ENCODE data around the gene CACNA1A. TPM values are rescaled to one million over a fixed set of nuclear protein-coding genes. Genes with fewer than 3 reads are reported as not detected.
A peak's percentile ranks its signal among the peaks of the same experiment; 100 is the strongest.

The CACNA1A gene
- total and polyA plus RNA-seq, 2 of the 13 experiments (the other 11 are each of a cell fraction or from before 2014, with no cell fraction given): not detected

DNA sequence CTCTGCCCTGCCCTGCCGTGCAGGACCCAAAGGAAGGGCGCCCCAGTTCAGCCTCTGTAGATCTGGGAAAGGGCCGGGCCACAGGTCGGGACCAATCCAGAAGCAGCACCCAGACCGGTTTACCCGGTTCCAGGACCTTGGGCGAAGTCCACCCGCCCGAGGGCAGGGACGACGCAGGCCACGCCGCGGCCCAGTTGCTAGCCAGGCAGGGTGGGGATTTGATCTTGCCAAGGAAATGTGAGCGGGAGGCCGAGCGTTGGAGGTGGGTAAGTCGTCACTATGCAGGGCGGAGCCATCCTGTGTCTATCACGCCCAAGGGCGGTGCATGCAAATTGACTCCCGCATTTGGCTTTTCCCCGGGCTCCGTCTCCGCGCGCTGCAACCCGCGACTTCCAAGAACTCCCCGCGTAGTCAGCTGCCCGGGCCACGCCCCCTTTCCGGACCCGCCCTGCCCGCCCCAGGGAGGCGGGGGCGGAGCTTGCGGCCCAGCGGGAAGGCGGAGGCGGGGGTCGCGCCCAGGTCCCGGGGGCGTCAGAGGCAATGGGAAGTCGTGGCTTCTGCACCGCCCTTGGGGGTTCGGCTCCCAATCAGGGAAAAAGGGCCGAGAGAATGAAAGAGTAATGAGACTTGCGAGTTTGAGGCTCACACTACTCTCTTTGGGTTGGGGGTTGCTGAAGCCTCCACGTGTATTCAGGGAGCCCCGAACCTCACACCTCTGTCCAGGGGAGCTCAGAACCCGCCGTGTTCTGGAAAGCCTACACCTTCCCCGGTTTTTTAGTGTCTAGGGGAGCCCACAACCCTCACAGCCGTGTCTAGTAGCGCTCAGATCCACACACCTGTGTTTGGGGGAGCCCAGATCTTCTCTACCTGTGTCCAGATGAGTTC is 343.3 kb downstream of the CACNA1A start (continued):
- TF ChIP-seq, protein P1, sequence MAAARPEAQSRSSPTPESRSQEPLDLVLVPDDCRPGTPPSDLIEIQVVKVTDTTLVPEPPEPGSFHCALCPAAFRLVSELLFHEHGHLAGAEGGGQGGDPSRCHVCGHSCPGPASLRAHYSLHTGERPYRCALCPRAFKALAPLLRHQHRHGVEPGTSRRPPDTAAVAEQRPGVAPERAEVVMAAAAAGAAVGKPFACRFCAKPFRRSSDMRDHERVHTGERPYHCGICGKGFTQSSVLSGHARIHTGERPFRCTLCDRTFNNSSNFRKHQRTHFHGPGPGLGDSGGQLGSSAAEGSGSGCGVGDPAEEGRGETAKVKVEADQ (CRISPR knock-in tag; IDR thresholded peaks at IDR 0.05; ENCODE audit: borderline replicate concordance): peak; percentile 32; the same call in 1 of the 2 replicates
- TF ChIP-seq, protein P2, sequence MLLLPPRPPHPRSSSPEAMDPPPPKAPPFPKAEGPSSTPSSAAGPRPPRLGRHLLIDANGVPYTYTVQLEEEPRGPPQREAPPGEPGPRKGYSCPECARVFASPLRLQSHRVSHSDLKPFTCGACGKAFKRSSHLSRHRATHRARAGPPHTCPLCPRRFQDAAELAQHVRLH (CRISPR knock-in tag; IDR thresholded peaks at IDR 0.05; ENCODE audit: borderline replicate concordance, low read depth): peak; percentile 90; the same call in 1 of the 2 replicates
- TF ChIP-seq POLR2AphosphoS2 (IDR thresholded peaks at IDR 0.05; ENCODE audit: low read depth, low read length) (no peak), KAT7 (CRISPR knock-in tag; IDR thresholded peaks at IDR 0.05; ENCODE audit: borderline replicate concordance) (no peak; the same call in 1 of the 2 replicates), NFIC (IDR thresholded peaks at IDR 0.05; ENCODE audit: low read length) (0 out of 2 replicates have a peak, but pooled peaks have one; percentile 4), ONECUT2 (CRISPR knock-in tag; IDR thresholded peaks at IDR 0.05) (no peak), ZBTB8A (CRISPR knock-in tag; IDR thresholded peaks at IDR 0.05; ENCODE audit: borderline replicate concordance, low read depth) (no peak), ZNF446 (CRISPR knock-in tag; IDR thresholded peaks at IDR 0.05) (peak; percentile 52; the same call in 1 of the 2 replicates), NFRKB (IDR thresholded peaks at IDR 0.05) (no peak), SMAD1 (CRISPR knock-in tag; IDR thresholded peaks at IDR 0.05; ENCODE audit: borderline replicate concordance, low read depth) (peak; percentile 54; the same call in 1 of the 2 replicates), PPARG (CRISPR knock-in tag; conservative IDR thresholded peaks at IDR 0.05) (0 out of 2 replicates have a peak, but pooled peaks have one; percentile 20), CBX5 (CRISPR knock-in tag; IDR thresholded peaks at IDR 0.05; ENCODE audit: borderline replicate concordance) (peak; percentile 81; the same call in 1 of the 2 replicates), SATB2 (CRISPR knock-in tag; IDR thresholded peaks at IDR 0.05) (no peak), ZNF251 (CRISPR knock-in tag; IDR thresholded peaks at IDR 0.05) (no peak)
- TF ChIP-seq, protein P3, sequence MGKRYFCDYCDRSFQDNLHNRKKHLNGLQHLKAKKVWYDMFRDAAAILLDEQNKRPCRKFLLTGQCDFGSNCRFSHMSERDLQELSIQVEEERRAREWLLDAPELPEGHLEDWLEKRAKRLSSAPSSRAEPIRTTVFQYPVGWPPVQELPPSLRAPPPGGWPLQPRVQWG (CRISPR knock-in tag; IDR thresholded peaks at IDR 0.05; ENCODE audit: borderline replicate concordance, low read depth): no peak
- TF ChIP-seq, protein P4, sequence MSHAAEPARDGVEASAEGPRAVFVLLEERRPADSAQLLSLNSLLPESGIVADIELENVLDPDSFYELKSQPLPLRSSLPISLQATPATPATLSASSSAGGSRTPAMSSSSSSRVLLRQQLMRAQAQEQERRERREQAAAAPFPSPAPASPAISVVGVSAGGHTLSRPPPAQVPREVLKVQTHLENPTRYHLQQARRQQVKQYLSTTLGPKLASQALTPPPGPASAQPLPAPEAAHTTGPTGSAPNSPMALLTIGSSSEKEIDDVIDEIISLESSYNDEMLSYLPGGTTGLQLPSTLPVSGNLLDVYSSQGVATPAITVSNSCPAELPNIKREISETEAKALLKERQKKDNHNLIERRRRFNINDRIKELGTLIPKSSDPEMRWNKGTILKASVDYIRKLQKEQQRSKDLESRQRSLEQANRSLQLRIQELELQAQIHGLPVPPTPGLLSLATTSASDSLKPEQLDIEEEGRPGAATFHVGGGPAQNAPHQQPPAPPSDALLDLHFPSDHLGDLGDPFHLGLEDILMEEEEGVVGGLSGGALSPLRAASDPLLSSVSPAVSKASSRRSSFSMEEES (CRISPR knock-in tag; IDR thresholded peaks at IDR 0.05): peak; percentile 57
- TF ChIP-seq, protein P5, sequence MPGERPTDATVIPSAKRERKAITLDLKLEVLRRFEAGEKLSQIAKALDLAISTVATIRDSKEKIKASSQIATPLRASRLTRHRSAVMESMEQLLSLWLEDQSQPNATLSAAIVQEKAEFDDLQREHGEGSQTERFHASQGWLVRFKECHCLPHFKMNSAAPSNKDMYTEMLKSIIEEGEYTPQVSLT (CRISPR knock-in tag; IDR thresholded peaks at IDR 0.05; ENCODE audit: borderline replicate concordance, low read depth): no peak
- TF ChIP-seq, protein P6, sequence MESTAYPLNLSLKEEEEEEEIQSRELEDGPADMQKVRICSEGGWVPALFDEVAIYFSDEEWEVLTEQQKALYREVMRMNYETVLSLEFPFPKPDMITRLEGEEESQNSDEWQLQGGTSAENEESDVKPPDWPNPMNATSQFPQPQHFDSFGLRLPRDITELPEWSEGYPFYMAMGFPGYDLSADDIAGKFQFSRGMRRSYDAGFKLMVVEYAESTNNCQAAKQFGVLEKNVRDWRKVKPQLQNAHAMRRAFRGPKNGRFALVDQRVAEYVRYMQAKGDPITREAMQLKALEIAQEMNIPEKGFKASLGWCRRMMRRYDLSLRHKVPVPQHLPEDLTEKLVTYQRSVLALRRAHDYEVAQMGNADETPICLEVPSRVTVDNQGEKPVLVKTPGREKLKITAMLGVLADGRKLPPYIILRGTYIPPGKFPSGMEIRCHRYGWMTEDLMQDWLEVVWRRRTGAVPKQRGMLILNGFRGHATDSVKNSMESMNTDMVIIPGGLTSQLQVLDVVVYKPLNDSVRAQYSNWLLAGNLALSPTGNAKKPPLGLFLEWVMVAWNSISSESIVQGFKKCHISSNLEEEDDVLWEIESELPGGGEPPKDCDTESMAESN (CRISPR knock-in tag; conservative IDR thresholded peaks at IDR 0.05): peak; percentile 91
- TF ChIP-seq, protein P7, sequence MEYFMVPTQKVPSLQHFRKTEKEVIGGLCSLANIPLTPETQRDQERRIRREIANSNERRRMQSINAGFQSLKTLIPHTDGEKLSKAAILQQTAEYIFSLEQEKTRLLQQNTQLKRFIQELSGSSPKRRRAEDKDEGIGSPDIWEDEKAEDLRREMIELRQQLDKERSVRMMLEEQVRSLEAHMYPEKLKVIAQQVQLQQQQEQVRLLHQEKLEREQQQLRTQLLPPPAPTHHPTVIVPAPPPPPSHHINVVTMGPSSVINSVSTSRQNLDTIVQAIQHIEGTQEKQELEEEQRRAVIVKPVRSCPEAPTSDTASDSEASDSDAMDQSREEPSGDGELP (IDR thresholded peaks at IDR 0.05; ENCODE audit: borderline replicate concordance, low read depth): peak; percentile 89; the same call in 1 of the 2 replicates
- TF ChIP-seq, protein P8, sequence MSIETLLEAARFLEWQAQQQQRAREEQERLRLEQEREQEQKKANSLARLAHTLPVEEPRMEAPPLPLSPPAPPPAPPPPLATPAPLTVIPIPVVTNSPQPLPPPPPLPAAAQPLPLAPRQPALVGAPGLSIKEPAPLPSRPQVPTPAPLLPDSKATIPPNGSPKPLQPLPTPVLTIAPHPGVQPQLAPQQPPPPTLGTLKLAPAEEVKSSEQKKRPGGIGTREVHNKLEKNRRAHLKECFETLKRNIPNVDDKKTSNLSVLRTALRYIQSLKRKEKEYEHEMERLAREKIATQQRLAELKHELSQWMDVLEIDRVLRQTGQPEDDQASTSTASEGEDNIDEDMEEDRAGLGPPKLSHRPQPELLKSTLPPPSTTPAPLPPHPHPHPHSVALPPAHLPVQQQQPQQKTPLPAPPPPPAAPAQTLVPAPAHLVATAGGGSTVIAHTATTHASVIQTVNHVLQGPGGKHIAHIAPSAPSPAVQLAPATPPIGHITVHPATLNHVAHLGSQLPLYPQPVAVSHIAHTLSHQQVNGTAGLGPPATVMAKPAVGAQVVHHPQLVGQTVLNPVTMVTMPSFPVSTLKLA (IDR thresholded peaks at IDR 0.05): peak; percentile 34; the same call in 1 of the 2 replicates

Measured in HepG2 (cell line).